Upper lobe of left lung (tissue), 6 donors: Measurements from ENCODE around the gene IL17RD. TPM values are rescaled to one million over a fixed set of nuclear protein-coding genes. Genes with fewer than 3 reads are reported as not detected.

Source experiments
- ATAC-seq, 2 donors: fragments of 200-7000 bp; cut with Tn5 transposase; one replicate each; pipeline ENCODE4 v1.9.1; 2022; ENCODE audit warnings: mild to moderate bottlenecking in 2 of 2, moderate library complexity in 2 of 2; ENCODE audit not compliant: low FRiP score in 2 of 2
- DNase-seq, 2 donors: peaks; one replicate each; pipeline ENCODE4 v3.0.0-alpha.2; 2019 to 2020
- H3K27ac ChIP-seq, 4 donors: fragments of 200-600 bp; sonication (generic); one replicate each; pipeline ENCODE4 v1.5.1; 2016 to 2019
- H3K27me3 ChIP-seq, 4 donors: fragments of 200-600 bp; sonication (generic); one replicate each; pipeline ENCODE4 v1.5.1; 2017 to 2019
- H3K36me3 ChIP-seq, 4 donors: fragments of 200-600 bp; sonication (generic); one replicate each; pipeline ENCODE4 v1.5.1; 2016 to 2019
- H3K4me1 ChIP-seq, 4 donors: fragments of 200-600 bp; sonication (generic); one replicate each; pipeline ENCODE4 v1.5.1; 2018 to 2019
- H3K4me3 ChIP-seq, 4 donors: fragments of 200-600 bp; sonication (generic); one replicate each; pipeline ENCODE4 v1.5.1; 2017 to 2019; ENCODE audit warnings: mild to moderate bottlenecking in 2 of 4, moderate library complexity in 1 of 4
- H3K9me3 ChIP-seq, 4 donors: fragments of 200-600 bp; sonication (generic); one replicate each; pipeline ENCODE4 v1.5.1; 2018 to 2019
- CTCF ChIP-seq, 6 experiments: fragments of 450-650 bp in 4 of 6; fragments of 200-600 bp in 2 of 6; sonication (generic) in 2 of 6; IDR thresholded peaks; one replicate each; pipeline ENCODE4 v1.5.1; 2016 to 2019; ENCODE audit warnings: antibody characterized with exemption in 6 of 6
- EP300 ChIP-seq, 4 donors: sonication (generic); formaldehyde crosslinking; IDR thresholded peaks; one replicate each; pipeline ENCODE4 v1.5.1; 2017; ENCODE audit warnings: antibody characterized with exemption in 4 of 4, control low read depth in 2 of 4
- POLR2A ChIP-seq, 4 donors: fragments of 450-650 bp; IDR thresholded peaks; one replicate each; pipeline ENCODE4 v1.5.1; 2016 to 2017; ENCODE audit warnings: antibody characterized with exemption in 4 of 4, mild to moderate bottlenecking in 2 of 4
- POLR2AphosphoS5 ChIP-seq, 2 donors: sonication (generic); formaldehyde crosslinking; IDR thresholded peaks; one replicate each; pipeline ENCODE4 v1.5.1; 2017; ENCODE audit warnings: antibody characterized with exemption in 2 of 2
- WGBS, 2 donors: methylation state at CpG; one replicate each; pipeline ENCODE4 v1.1.5; 2017 to 2018; 5-methylcytosine and 5-hydroxymethylcytosine counted together
- total RNA-seq, 6 donors: library from RNA; depleted of rRNA in 4 of 6; stranded (reverse); fragments of >200 nt in 4 of 6; gene quantifications; one replicate each; pipeline versions ENCODE4 v1.1.0 to v1.2.1, GENCODE V29; 2016 to 2021
- donor health status: DM: no; HTN: no; CAD: no; lungs with moderate emphysema.
- donor health status: DM: no; HTN: yes; CAD: no; lungs with severe emphysema.

Gene IL17RD
- total RNA-seq, 6 donors from 2014 or later, result under 0.01 to 2.7 (median 0.49) TPM

- H3K4me1 ChIP-seq, result no peaks in the 10 kb centered on the region
- H3K27ac ChIP-seq, result no peak overlapping the region
- DNase-seq (no peak), ATAC-seq (peak in 1 of 2 donors; percentile 16)
- H3K9me3 ChIP-seq, result no peaks in the 10 kb centered on the region
- TF ChIP-seq CTCF (IDR thresholded peaks at IDR 0.05), result no peak
- no peak for TF ChIP-seq POLR2AphosphoS5 (IDR thresholded peaks at IDR 0.05)
- TF ChIP-seq EP300 (IDR thresholded peaks at IDR 0.05), result no peak
- no peak for TF ChIP-seq POLR2A (IDR thresholded peaks at IDR 0.05)
- H3K36me3 ChIP-seq, result no peaks in the 10 kb centered on the region
- H3K4me3 ChIP-seq, result no peak overlapping the region
- H3K27me3 ChIP-seq, result no peaks in the 10 kb centered on the region
- 78 to 90% methylated on average over 2 of the region's 2 CpGs for WGBS, 2 donors
Observed at GRCh38 chr3:57151021-57151449, 14.1 kb downstream of the IL17RD start.

- H3K27me3 ChIP-seq, result no peaks in the 10 kb centered on the region
- DNase-seq, result no peak
- H3K36me3 ChIP-seq, result no peaks in the 10 kb centered on the region
- TF ChIP-seq EP300 (IDR thresholded peaks at IDR 0.05) (no peak), CTCF (IDR thresholded peaks at IDR 0.05) (no peak), POLR2A (IDR thresholded peaks at IDR 0.05) (no peak), POLR2AphosphoS5 (IDR thresholded peaks at IDR 0.05) (no peak)
- H3K27ac ChIP-seq, result no peak overlapping the region
- no peak overlapping the region for H3K4me3 ChIP-seq
- H3K9me3 ChIP-seq, result no peaks in the 10 kb centered on the region
- no peaks in the 10 kb centered on the region for H3K4me1 ChIP-seq
- 85 to 89% methylated on average over 7 of the region's 7 CpGs for WGBS, 2 donors
- ATAC-seq, result no peak
Observed at GRCh38 chr3:57150113-57150581, 15.0 kb downstream of the IL17RD start.

GRCh38 chr3:57147071-57147470 is 18.1 kb downstream of the IL17RD start:
- 89 to 96% methylated on average over 2 of the region's 2 CpGs for WGBS, 2 donors
- H3K4me3 ChIP-seq, result no peak overlapping the region
- H3K36me3 ChIP-seq, result no peaks in the 10 kb centered on the region
- no peaks in the 10 kb centered on the region for H3K4me1 ChIP-seq
- no peak for DNase-seq
- no peaks in the 10 kb centered on the region for H3K27me3 ChIP-seq
- no peak for ATAC-seq
- H3K27ac ChIP-seq, result no peak overlapping the region
- no peaks in the 10 kb centered on the region for H3K9me3 ChIP-seq
- TF ChIP-seq EP300 (IDR thresholded peaks at IDR 0.05) (no peak), POLR2A (IDR thresholded peaks at IDR 0.05) (no peak), CTCF (IDR thresholded peaks at IDR 0.05) (no peak), POLR2AphosphoS5 (IDR thresholded peaks at IDR 0.05) (no peak)

- 93 to 96% methylated on average over 13 of the region's 13 CpGs for WGBS, 2 donors
Observed at GRCh38 chr3:57145852-57146251, 19.3 kb downstream of the IL17RD start.

More at GRCh38 chr3:57145852-57146251, 19.3 kb downstream of the IL17RD start:
- no peak overlapping the region for H3K4me3 ChIP-seq
- H3K27me3 ChIP-seq, result no peaks in the 10 kb centered on the region
- no peak overlapping the region for H3K27ac ChIP-seq
- ATAC-seq, result no peak
- no peaks in the 10 kb centered on the region for H3K4me1 ChIP-seq
- TF ChIP-seq POLR2A (IDR thresholded peaks at IDR 0.05), result no peak
- no peak for TF ChIP-seq POLR2AphosphoS5 (IDR thresholded peaks at IDR 0.05)
- TF ChIP-seq CTCF (IDR thresholded peaks at IDR 0.05), result no peak
- no peak for TF ChIP-seq EP300 (IDR thresholded peaks at IDR 0.05)
- peak in 1 of 2 donors; percentile 54 for DNase-seq
- H3K36me3 ChIP-seq, result no peaks in the 10 kb centered on the region
- H3K9me3 ChIP-seq, result no peaks in the 10 kb centered on the region
